Fibroblast of the conjunctiva (primary cell): ENCODE results near the gene RIN1.
"Not testable (repeated sequence)": the region's sequence is repeated elsewhere in the genome, so short reads cannot be mapped to it uniquely, and the experiment has no call there.

Experiments used
- DNase-seq: peaks from one replicate; pipeline ENCODE4 v3.0.0-alpha.2; 2010; ENCODE audit warnings: low read depth

RIN1 gene

DNA sequence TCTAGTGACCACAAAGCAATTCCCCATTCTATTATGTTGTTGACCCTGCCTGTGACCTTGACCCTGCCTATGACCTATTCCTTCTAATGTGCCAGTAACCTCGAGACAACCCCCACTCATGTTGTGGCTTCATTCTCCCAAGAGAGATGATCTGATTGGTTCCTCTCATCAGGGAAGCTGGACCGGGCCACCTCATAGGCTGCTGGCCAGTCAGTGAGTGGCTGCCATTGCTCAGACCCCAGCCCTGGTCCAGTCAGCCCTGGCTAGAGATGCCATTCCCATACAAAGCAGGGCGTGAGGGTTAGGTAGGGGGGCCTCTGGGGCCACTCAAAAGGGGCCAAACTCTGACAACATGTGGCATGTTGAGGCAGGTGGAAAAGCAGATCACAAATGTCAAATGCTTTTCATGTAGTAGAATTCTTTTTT lies 23.4 kb upstream of the RIN1 start:
- DNase-seq = no peak

DNA sequence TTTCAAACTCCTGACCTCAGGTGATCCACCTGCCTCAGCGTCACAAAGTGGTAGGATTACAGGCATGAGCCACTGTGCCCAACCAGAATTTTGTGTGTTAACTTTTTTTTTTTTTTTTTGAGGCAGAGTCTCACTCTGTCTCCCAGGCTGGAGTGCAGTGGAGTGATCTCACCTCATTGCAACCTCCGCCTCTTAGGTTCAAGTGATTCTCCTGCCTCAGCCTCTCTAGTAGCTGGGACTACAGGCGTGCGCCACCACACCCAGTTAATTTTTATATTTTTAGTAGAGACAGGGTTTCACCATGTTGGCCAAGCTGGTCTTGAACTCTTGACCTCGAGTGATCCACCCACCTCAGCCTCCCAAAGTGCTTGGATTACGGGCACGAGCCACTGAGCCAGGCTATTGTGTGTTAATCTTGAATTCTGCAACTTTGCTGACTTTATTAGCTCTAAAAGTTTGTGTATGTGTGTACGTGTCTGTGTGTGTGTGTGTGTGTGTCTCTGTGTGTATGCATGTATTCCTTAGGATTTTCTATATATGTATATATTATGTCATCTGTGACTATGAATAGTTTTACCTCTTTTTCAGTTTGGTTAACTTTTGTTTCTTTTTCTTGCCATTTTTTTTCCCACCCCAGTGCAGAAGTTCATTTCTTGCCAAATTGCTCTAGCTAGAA lies 14.5 kb upstream of the RIN1 start:
- DNase-seq = not testable (repeated sequence)

DNA sequence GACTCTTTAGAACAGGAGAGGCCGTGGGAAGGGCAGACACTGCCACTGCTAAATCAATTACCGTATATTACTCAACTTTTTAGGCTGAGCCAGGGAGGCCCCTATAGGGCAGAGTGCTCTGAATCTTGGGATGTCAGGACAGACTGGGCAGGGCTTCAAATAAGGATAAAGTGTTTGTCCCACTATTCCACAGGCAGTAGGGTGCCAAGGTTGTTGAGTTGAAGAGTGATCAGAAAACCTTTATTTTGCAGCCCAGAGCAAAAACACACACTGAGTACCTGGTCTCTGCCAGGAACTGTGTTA lies 12.8 kb upstream of the RIN1 start:
- no peak for DNase-seq

DNA sequence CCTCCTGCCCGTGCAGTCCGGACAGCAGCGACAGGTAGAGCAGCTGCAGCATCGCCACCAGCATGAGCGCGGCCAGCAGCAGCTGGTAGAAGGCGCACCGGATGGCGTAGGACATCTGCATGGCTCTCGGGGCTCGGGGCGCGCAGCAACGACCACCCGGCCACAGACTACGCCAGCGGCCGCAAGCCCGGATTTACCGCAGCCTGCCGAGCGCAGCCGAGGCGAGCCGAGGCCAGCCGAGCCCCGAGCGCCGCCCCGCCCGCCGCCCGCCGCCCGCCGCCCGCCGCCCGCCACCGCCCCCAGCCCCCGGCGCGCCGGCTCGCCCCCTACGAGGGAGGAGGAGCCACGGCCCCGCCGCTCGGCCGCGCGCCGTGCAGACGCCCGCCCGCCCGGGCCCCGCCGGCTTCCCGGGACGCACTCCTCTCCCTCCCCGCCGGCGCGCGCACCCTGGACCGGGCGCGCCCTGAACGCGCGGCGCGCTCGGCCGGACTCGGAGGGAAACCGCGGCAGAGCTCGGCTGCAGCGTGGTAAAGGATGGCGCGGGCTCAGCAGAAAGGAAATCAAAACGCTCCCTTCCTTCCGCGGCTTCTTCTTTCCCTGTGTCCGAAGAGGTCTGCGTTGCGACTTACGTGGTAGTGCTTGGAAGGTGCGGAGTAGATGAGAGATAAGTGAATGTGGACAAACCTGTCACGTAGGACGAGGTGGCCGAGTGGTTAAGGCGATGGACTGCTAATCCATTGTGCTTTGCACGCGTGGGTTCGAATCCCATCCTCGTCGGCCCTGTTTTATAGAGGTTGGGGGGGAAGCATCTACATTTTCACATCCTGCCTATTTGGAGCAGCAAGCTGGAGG lies 11.4 kb upstream of the RIN1 start, which contains the start of gene B4GAT1:
B4GAT1 (minus strand) TSS at position 205 of the 852 bp plus-strand sequence; CDS start at position 121, 84 bp downstream.
- peak; percentile 92 for DNase-seq

DNA sequence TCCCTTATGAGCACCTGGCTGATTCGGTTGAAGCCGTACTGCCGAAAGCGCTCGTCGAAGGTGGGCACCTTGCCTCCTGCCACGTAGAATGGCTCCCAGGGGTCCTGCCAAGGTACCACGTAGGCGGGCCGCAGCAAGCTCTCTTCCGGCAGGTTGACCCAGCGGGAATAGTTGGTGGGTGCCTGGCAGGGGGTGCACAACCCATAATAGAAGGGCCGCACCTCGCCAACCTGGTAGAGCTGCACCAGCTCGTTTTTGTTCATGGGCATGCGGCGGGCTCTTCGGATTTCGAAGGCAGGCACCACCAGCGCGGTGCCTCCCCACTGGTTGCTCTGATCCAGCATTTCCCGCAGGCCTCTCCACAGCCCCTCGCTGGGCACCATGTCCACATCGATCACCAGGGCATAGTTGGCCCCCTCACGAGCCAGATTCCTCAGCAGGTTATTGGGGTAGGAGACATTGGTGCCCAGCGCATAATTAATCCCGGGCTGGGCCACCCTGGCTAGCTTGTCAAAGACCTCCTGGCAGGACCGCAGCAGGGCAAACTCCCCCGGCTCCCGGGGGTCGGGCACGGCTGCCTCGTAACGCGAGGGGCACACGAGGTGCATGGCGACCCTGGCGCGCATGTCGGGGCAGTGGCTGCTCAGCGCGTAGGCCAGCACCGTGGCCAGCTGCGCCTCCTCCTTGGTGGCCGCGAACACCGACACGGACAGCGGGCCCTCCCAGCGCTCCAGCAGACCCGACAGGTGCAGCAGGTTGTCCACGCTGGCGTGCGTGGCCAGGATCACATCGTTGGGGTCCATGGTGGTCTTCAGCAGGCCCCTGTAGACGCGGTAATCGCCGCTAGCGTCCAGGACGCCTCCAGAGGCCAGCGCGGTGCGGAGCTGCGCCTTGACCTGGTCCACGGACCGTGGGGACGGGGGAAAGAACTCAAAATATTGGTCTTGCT lies 10.5 kb upstream of the RIN1 start:
- DNase-seq = no peak

DNA sequence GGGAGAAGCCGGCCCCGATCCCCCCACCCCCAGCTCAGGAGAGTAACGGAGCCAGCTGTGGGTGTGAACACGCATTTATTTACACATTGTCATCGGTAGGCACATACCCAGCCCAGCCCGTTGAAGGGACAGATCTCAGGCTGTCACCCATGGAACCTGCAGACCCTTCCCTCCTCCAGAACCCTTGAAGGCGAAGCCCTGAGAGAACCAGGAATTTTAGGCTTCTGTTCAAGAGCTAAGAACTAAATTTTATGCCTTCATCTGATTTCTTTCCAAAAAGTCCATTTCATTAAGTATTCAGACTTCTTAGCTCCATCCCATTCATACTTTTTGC lies 9.0 kb upstream of the RIN1 start:
- DNase-seq = no peak

DNA sequence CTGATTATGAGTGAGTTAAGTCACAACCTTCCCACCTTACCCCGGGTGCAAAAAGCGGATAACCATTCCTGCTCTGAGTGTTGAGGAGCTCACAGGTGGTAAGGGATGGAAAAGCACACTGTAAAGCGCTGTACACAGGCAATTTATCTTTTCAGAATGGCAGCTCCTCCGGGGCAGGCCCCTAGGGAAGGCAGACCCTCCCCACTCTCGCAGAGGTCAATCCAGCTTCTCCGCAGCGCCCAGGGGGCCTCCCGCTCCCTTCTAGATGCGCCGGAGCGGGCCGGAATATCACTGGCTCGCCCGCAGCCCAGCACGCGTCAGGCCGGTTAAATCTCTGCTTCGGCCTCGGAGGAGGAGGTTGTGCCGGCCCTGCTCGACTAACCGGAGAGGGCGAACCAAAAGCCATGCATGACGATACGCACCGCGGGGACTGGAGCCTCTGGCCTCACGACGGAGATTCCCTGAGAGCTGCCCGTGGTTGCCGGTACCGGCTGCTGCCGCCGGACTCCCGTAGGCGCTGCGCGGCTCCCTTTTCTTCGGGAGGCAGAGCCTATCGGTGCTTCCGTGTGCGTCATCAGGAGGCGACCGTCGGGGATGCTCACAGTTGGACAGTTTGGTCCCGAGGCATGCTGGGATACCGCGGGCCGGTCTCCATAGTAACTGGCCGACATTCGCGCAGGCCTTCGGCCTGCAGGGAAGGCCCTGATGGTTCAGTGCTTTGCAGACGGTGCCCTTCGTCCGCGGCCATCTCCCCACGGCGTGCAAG lies 8.5 kb upstream of the RIN1 start, which contains the start of gene BRMS1:
BRMS1 (minus strand) TSS at position 555 of the 766 bp plus-strand sequence. CDS start 2,870 bp downstream, outside the sequence.
- peak; percentile 91 for DNase-seq

DNA sequence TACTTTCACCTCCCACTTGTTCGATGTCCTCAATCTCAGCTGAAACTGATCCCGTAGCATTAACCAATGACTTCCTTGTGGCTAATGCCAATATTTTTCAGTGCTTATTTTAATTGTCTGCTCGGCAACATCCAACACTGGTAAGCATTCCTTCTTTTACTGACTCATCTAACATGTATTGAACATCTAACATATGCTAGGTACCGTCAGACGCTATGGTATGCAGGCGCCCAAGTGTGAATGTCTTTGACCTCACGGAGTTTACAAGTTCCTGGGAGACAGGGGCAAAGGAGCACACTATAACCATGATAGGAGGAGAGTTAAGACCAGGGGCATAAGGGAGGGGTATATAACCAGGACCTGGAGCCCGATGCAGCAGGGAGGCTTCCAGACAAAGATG lies 6.9 kb upstream of the RIN1 start:
- DNase-seq = no peak

DNA sequence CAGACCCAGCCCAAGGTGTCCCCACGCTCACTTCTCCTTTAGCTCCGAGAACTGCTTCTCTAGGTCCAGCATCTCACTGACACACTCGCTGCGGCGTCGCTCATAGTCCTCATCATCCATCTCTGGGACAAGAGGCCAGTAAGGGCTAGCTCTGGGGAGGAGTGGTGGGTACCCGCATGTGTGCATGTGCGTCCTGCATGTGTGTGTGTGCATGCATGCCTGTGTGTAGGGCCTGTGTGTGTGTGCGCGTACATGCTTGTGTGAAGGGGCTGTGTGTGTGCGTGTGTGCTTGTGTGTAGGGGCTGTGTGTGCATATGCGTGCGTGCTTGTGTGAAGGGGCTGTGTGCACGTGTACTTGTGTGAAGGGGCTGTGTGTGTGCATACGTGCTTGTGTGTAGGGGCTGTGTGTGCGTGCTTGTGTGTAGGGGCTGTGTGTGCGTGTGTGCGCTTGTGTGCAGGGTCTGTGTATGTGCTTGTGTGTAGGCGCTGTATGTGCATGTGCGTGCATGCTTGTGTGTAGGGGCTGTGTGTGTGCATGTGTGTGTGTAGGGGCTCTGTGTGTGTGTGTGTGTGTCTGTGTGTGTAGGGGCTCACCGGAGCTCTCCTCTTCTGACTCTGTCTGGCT lies 5.4 kb upstream of the RIN1 start:
- no peak for DNase-seq

DNA sequence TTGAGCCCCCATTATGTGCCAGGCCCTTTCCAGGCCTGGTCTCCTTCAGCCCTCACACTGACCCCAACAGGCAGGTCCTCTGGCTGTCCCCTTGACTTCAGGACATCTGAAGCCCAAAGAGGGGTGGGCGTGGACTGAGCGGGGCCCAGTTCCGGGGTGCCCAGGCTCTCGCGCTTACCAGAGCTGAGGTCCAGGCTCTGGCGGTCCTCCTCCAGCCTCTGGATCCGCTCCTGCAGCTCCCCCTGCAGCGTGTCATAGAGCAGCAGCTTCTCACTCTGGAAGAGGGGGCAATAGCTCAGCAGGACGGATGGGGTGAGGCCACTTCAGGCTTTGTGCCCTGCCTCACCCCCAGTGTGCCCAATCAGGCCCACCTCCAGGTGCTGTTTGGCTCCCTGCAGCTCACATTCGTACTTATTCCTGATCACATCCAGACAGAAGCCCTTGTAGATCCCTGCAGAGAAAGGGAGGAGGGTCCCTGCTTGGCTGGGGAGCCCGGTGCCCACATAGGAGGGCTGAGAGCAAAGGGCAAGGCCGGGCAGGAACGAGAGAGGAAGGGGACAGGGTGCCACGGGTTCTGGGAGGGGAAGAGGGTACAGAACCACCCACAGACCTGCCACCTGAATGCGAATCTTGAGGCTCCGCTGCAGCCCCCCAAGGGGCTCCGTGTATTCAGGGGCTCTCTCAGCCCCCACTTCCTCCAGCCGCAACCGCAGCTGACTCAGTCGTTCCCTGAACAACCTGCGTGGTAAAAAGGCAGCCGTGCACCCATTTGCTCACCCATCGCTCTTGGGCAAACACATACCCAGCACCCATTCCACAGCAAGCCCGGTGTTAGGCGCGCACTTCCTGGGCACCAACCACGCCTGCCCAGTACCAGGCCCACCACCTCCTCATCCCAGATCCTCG lies 4.6 kb upstream of the RIN1 start:
- no peak for DNase-seq

DNA sequence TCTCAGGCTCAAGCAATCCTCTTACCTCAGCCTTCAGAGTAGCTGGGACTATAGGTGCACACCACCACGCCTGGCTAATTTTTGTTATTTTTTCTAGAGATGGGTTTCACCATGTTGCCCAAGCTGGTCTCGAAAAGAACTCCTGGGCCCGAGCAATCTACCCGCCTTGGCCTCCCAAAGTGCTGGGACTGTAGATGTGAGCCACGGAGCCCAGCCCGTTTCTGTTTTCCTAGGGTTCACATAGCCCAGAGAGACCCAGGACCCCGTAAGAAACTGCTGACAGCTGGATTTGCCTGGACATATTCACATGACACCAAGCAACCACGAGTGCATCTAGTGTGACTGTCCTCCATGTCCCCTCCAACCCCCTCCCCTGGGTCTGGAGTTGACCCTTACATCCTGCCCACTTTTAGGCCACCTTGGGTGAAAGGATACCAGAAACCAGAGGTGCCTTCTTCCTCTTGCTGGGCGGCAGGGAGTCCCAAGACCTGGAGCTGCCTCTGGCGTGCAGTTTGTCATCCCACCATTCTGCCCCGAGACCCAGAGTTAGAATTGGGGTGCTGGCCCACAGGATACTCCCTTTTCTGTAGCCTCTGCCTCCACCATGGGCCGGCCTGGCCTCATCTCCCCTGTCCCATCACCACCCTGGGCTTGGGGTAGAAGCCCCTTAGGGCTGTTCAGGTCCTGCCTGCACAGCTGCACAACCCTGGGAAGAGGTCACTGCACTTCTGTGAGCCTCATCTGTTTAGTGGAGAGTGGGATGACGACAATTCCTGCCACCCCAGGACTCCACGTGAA lies 3.7 kb upstream of the RIN1 start:
- DNase-seq = no peak

DNA sequence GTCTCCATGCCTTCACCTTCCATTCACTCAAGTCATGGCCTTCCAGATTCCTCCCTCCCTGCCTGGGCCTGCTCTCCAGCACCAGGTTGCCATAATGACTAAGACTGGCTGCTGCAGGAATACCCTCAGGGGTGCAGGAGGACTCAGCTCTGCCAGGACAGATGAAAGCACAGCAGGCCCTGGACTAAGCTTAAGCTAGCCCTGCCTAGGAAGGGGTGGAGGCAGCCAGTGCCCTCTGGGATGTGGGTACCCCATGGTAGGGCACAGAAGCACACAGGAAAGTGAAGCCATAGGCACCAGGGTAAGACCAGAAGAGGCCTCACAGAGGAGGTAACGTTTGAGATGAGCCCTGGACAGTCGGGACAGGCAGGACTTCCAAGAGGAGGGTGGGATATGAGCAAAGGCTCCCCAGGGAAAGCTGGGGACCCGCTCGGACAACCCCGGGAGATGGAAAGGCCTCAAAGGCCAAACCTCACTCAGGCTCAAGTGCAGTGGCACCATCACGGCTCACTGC lies 3.0 kb upstream of the RIN1 start:
- DNase-seq = no peak

DNA sequence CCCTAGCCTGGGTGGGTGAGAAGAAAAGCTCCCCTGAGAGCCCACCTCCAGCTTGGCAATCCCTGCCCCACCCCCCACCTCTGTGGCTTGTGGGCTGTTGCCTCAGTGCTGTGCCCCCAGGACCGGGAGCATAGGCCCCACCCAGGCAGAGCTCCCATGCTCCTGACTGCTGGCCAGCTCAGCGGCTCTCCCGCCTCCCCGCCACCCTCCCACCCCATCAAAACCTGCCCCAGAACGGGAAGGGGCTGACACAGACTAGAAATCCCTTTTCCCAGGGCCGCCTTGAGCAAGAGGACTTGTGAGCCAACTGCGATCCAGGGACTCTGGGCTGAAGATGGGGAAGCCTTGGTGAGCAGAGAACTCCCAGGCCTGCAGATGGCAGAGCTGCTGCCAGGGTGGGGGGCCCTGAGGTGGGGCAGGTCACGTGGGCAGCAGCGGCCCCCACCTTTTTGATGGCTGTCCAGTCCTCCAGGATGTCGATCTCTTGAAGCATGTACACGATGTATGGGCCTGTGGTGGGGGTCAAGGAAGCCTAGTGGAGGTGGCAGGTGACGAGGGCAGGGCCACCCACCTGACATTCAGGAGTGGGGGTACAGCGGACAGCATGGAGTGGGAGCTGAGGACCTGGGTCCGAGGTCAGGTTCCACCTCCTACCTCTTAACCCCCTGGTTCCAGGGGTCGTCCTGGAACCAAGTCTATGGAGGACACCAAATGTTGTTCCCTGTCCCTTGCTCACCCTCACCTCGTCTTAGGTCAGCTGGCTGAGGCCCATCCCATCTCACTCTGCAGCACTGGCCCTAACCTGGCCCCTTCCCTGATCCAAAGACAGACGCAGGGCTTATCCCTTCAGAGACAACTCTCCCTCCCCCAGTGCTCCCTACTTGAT lies 2.3 kb upstream of the RIN1 start:
- DNase-seq = no peak

DNA sequence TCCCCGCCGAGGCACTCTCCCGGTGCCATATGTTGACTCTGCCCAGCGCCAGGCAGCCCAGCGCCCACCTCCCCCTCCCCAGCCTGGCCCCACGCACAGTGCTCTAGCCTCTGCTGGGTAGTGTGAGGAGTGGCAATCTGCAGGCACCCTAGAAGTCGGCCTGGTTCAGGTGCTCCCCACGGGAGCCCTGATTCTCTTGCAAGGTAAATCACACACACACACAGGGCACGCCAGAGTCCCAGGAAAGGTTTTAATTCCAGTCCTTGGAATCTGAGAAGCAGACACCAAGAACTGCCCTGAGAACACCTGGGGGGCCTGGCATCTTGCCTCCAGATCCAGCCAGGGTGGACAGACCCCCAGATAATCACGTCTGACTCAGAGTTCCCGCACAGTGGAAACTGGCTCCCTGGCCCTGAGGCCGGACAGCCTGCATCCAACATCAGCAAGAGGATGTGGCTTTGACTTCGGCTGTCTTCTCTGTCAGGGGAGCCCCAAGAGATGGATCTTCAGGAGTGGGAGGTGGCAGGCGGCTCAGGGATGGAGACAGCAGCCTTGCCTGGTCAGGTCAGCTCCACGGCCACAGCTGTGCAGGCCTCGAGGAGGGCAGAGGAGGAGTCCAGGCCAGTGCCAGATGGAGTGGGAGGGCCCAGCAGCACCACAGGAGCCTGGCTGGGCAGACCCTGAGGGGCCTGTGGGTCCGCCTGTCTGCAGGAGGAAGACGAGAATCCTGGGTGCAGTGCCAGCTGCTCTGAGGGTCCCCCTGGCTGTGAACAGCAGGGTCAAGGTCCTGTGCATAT lies 1.1 kb upstream of the RIN1 start:
- no peak for DNase-seq

DNA sequence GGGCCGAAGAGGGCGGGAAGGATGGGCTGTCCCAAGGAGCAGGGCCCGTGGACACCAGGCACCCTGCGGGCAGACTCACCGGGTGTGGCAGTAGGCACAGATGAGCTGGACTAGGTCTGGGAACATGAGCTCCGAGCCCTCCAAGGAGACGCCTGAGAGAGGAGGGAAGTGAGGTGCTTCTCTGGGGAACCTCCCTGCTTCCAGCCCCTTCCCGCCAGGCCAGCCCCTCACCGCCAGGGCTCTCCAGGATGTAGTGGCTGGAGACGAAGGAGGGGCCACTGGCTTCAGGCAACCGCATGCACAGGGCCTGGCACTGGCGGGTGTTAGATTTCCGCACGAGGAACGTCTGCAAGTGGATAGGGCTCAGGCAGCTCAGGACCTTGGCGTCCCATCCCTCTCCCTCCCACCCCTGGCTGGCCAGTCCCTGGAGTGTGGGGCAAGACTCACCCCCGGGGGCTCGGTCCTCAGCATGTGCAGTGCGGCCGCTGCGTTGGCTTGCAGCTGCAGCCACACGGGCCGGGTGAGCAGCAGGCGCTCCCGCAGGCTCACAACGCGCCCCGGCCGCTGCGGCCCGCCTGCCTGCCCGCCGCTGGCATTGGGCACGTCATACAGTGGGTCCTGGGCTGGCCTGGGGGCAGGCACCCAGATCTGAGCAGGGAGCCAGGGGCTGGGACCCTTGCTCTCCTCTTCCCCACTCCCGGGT lies 552 bp downstream of the RIN1 start:
- no peak for DNase-seq

DNA sequence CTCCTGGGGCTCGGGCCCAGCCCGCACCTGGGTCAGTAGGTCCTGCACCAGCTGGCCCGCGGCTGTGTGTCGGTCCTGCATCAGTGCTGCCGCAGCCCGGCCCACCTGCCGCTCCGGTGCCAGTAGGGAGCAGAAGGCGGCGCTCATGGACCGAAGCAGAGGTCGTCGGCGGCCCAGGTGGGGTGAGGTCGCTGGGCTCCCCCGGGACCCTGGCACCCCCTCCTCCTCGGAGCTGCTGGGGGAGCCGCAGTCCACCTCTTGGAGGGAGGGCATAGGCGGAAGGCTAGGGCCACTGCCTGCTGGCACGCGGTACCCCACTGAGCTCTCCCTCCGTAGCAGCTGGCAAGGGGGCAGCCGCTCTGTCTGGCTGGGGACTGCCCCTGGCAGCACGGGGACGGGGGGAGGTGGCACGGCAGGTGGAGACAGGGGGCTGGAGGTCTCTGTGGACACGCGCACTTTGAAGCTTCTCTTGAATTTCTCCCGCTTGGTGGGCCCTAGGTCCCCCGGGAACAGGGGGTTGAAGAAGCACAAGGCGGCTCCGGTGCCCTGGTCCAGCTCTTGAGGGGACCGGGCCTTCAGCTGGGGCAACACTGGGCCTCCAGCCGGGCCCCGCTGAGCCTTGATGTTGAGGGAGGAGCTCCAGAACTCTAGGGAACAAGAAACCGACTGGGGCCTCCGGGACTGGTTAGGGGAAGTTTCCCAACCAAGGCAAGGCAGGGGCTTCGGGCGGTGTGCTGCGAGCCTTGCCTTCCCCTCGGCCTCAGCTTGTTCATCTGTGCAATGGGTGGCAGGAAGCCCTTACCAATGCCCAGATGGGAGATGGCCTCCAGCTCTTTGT lies 1.4 kb downstream of the RIN1 start:
- DNase-seq = no peak
